GM12872 (cell line): ENCODE measurements around the gene ACACB.

ENCODE experiments used
- TF ChIP-seq, protein P1 (sequence below): IDR thresholded peaks from 3 replicates; pipeline ENCODE4 v1.5.1; 2011; ENCODE audit warnings: low read depth, mild to moderate bottlenecking, low read length, moderate library complexity; ENCODE audit not compliant: insufficient read depth

Gene ACACB

GRCh38 chr12:109247831-109248654, 131.7 kb downstream of the ACACB start:
- TF ChIP-seq, protein P1, sequence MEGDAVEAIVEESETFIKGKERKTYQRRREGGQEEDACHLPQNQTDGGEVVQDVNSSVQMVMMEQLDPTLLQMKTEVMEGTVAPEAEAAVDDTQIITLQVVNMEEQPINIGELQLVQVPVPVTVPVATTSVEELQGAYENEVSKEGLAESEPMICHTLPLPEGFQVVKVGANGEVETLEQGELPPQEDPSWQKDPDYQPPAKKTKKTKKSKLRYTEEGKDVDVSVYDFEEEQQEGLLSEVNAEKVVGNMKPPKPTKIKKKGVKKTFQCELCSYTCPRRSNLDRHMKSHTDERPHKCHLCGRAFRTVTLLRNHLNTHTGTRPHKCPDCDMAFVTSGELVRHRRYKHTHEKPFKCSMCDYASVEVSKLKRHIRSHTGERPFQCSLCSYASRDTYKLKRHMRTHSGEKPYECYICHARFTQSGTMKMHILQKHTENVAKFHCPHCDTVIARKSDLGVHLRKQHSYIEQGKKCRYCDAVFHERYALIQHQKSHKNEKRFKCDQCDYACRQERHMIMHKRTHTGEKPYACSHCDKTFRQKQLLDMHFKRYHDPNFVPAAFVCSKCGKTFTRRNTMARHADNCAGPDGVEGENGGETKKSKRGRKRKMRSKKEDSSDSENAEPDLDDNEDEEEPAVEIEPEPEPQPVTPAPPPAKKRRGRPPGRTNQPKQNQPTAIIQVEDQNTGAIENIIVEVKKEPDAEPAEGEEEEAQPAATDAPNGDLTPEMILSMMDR, result no peak

GRCh38 chr12:109250523-109250922, 134.1 kb downstream of the ACACB start:
- TF ChIP-seq, protein P1, result no peak

GRCh38 chr12:109252799-109253198, 136.4 kb downstream of the ACACB start:
- TF ChIP-seq, protein P1, result no peak

GRCh38 chr12:109253913-109254544, 137.6 kb downstream of the ACACB start:
- TF ChIP-seq, protein P1, result no peak

DNA sequence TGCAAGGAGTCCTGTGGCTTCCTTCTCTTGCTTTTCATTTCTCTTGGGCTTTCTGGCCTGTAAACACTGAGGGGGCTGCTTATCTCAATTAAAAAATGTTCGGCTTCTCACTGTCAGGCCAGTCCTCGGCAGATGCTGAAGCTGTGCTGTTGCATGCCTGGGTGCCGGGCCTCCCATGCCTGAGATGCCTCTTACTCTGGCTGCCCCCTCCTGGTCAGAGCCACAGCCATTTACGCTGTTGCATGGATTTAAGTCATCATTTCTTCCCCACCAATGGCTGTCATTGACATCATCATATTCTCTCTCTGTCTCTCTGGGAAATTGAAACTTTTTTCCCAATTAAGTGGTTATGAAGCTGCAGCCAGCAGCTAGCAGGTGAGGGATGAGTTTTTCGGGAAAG, 139.0 kb downstream of the ACACB start:
- TF ChIP-seq, protein P1, result no peak

GRCh38 chr12:109256011-109256410, 139.6 kb downstream of the ACACB start:
- TF ChIP-seq, protein P1, result no peak

- TF ChIP-seq, protein P1, result no peak
These were observed 141.8 kb downstream of the ACACB start for GRCh38 chr12:109258201-109258600.
